Neural cell (in vitro differentiated cells): ENCODE data around the gene PIP4K2A.

ENCODE experiments used
- CTCF ChIP-seq: fragments of 450-650 bp; IDR thresholded peaks from 2 replicates; pipeline ENCODE4 v1.5.1; 2014; ENCODE audit warnings: antibody characterized with exemption, mild to moderate bottlenecking, moderate library complexity; ENCODE audit not compliant: poor library complexity, severe bottlenecking
- EZH2 ChIP-seq: fragments of 200-600, 300-800 bp; shearing (Covaris generic), sonication (generic); IDR thresholded peaks from 2 replicates; pipeline ENCODE4 v1.6.1; 2014; ENCODE audit warnings: antibody characterized with exemption, low read length, borderline replicate concordance, mild to moderate bottlenecking; ENCODE audit not compliant: insufficient read depth, poor library complexity, severe bottlenecking
- POLR2AphosphoS5 ChIP-seq: IDR thresholded peaks from 2 replicates; pipeline ENCODE4 v1.6.1; 2012

GRCh38 chr10:22501413-22501812, 213.0 kb downstream of the PIP4K2A start:
- TF ChIP-seq CTCF, result no peak
- TF ChIP-seq EZH2, result no peak
- no peak for TF ChIP-seq POLR2AphosphoS5
